AG10803 (cell line): ENCODE results near the gene LSAMP.

Experiments used
- DNase-seq: peaks from one replicate; pipeline ENCODE4 v3.0.0; 2010; ENCODE audit warnings: low read depth
- H3K4me3 ChIP-seq: 2 replicates; pipeline ENCODE4 v1.5.1; 2011; ENCODE audit warnings: mild to moderate bottlenecking, low read length, control low read depth
- CTCF ChIP-seq: conservative IDR thresholded peaks from 2 replicates; pipeline ENCODE4 v1.5.1; 2011; ENCODE audit warnings: mild to moderate bottlenecking, low read length, control low read depth, inconsistent platforms

LSAMP gene

GRCh38 chr3:115999613-116000012 is 445.7 kb downstream of the LSAMP start:
- no peak overlapping the region for H3K4me3 ChIP-seq
- no peak for DNase-seq
- TF ChIP-seq CTCF: no peak

- DNase-seq: no peak
- no peak for TF ChIP-seq CTCF
- no peak overlapping the region for H3K4me3 ChIP-seq
Measured at GRCh38 chr3:115999001-115999585, 446.2 kb downstream of the LSAMP start.

- TF ChIP-seq CTCF: no peak
- H3K4me3 ChIP-seq: no peak overlapping the region
- no peak for DNase-seq
Measured at GRCh38 chr3:115996420-115997108, 448.7 kb downstream of the LSAMP start.

- no peak for TF ChIP-seq CTCF
- no peak overlapping the region for H3K4me3 ChIP-seq
- DNase-seq: no peak
Measured at GRCh38 chr3:115990669-115991068, 454.6 kb downstream of the LSAMP start.

- H3K4me3 ChIP-seq: no peak overlapping the region
- peak; percentile 70 for DNase-seq
Measured at GRCh38 chr3:115989684-115990421, 455.4 kb downstream of the LSAMP start.

GRCh38 chr3:115986555-115987207 is 458.6 kb downstream of the LSAMP start:
- TF ChIP-seq CTCF: peak; percentile 44
- DNase-seq: no peak
- H3K4me3 ChIP-seq: no peak overlapping the region

More at GRCh38 chr3:115989684-115990421, 455.4 kb downstream of the LSAMP start:
- no peak for TF ChIP-seq CTCF
